ENCODE results near the gene FBLN5. TPM values are rescaled to one million over a fixed set of nuclear protein-coding genes. Genes with fewer than 3 reads are reported as not detected.
"Not testable (repeated sequence)": the region's sequence is repeated elsewhere in the genome, so short reads cannot be mapped to it uniquely, and the experiment has no call there.

Gene FBLN5
- total RNA-seq, 6 experiments from 2014 or later = 6.7 to 36.3 (median 17.8) TPM

DNA sequence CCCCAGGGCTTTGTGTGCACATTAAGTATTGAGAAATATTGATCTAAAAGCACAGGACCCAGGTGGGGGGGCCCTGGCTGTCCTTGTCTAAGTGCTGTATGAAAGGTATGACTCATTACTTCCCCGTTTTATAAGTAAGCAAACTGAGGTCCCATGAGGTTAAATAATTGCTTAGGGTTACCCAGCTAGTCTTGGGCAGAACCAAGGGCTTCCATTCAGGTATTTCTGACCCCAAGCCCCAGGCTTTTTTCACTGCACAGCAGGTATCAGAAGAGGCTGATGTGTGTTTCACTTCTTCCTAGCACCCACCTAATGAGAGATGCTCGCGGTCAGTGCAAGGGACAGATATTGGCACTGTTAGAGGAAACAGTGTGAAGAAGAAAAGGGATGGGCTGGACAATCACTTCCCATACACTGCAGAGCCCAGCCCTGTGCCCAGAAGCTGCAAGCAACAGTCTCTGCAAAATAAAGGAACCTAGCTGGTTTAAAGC is 75.4 kb downstream of the FBLN5 start:
- no peaks in the 10 kb centered on the region for H3K27me3 ChIP-seq
- no peaks in the 10 kb centered on the region for H3K9me3 ChIP-seq
- WGBS (ENCODE audit: insufficient coverage, low coverage, low lambda C conversion rate, missing lambda C conversion rate) = 33% methylated on average over 3 of the region's 3 CpGs
- peak in 1 of 3 donors; percentile 62 for DNase-seq
- ATAC-seq = peak in 3 of 4 donors; percentile 4 to 59 (median 56)
- no peaks in the 10 kb centered on the region for H3K36me3 ChIP-seq
- H3K4me3 ChIP-seq = no peak overlapping the region
- H3K27ac ChIP-seq = peak overlapping the region in 2 of 3 donors; percentile 43 to 47
- intact Hi-C loops (cut with DNase I) = no loop called here
- TF ChIP-seq, protein P1, sequence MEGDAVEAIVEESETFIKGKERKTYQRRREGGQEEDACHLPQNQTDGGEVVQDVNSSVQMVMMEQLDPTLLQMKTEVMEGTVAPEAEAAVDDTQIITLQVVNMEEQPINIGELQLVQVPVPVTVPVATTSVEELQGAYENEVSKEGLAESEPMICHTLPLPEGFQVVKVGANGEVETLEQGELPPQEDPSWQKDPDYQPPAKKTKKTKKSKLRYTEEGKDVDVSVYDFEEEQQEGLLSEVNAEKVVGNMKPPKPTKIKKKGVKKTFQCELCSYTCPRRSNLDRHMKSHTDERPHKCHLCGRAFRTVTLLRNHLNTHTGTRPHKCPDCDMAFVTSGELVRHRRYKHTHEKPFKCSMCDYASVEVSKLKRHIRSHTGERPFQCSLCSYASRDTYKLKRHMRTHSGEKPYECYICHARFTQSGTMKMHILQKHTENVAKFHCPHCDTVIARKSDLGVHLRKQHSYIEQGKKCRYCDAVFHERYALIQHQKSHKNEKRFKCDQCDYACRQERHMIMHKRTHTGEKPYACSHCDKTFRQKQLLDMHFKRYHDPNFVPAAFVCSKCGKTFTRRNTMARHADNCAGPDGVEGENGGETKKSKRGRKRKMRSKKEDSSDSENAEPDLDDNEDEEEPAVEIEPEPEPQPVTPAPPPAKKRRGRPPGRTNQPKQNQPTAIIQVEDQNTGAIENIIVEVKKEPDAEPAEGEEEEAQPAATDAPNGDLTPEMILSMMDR (IDR thresholded peaks at IDR 0.05) = no peak
- no peak for TF ChIP-seq POLR2A (IDR thresholded peaks at IDR 0.05)
- peaks cover 0 to 52% (median 10%) of the 10 kb centered on the region in 4 donors for H3K4me1 ChIP-seq

DNA sequence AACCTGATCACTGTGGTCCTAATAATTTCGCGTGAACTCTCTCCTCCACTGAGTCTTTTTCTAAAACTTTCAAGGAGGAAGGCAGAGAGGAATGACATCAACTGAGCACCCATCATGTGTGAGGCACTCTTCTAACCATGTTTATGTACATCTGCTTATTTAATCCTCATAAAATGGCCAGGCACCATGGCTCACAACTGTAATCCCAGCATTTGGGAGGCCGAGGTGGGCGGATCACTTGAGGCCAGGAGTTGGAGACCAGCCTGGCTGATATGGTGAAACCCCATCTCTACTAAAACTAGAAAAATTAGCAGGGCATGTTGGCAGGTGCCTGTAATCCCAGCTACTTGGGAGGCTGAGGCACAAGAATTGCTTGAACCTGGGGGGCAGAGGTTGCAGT is 76.1 kb downstream of the FBLN5 start:
- DNase-seq; H3K27me3 ChIP-seq; H3K4me3 ChIP-seq; ATAC-seq; H3K36me3 ChIP-seq; intact Hi-C loops (cut with DNase I); H3K9me3 ChIP-seq: not testable (repeated sequence)
- WGBS (ENCODE audit: insufficient coverage, low coverage, low lambda C conversion rate, missing lambda C conversion rate) = 86% methylated on average over 4 of the region's 4 CpGs
- H3K27ac ChIP-seq = peak overlapping the region in 1 of 3 donors; percentile 43
- H3K4me1 ChIP-seq = peaks cover 0 to 52% (median 10%) of the 10 kb centered on the region in 4 donors

DNA sequence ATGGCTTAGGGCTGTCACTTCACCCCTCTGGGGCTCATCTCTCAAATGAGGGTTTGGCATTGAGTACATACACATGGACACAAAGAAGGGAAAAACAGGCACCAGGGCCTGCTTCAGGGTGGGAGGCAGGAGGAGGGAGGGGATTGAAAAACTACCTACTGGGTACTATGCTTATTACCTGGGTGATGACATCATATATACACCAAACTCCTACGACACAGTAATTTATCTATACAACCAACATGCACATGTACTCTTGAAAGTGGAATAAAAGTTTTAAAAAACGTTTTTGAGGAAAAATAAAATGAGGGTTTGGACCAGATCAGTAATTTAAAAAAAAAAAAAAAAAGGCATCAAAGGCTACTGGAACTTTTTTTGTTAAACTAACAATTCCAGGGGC is 76.6 kb downstream of the FBLN5 start:
- Histone ChIP-seq H3K27ac (no peak overlapping the region), H3K4me3 (no peak overlapping the region), H3K36me3 (no peaks in the 10 kb centered on the region), H3K27me3 (no peaks in the 10 kb centered on the region), H3K4me1 (peaks cover 0 to 48% (median 10%) of the 10 kb centered on the region in 4 donors), H3K9me3 (no peaks in the 10 kb centered on the region)
- ATAC-seq (no peak), DNase-seq (no peak)
- TF ChIP-seq, protein P1 (IDR thresholded peaks at IDR 0.05) = no peak
- no peak for TF ChIP-seq POLR2A (IDR thresholded peaks at IDR 0.05)
- 43% methylated on average over 2 of the region's 2 CpGs for WGBS (ENCODE audit: insufficient coverage, low coverage, low lambda C conversion rate, missing lambda C conversion rate)
- intact Hi-C loops (cut with DNase I) = no loop called here

DNA sequence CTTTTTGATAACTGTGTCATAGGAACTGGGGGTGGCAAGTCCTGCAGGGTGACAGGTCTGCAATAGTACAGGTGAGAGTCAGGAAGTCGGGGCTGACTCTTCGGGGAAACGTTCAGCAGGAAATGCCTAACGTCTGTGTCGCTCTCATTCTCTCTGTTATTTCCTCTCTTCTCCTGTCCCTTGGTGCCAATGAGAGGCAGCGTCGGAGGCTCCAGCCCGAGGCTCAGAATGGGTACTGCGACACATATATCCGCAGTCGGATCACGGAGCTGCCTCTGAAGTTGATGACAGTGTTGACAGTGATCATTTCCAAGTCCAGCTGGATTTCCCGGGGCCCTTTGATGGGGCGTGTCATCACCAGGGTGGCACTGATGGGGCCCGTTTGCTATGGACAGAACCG is 77.5 kb downstream of the FBLN5 start:
- no peak for ATAC-seq
- H3K4me1 ChIP-seq = peaks cover 0 to 39% (median 10%) of the 10 kb centered on the region in 4 donors

DNA sequence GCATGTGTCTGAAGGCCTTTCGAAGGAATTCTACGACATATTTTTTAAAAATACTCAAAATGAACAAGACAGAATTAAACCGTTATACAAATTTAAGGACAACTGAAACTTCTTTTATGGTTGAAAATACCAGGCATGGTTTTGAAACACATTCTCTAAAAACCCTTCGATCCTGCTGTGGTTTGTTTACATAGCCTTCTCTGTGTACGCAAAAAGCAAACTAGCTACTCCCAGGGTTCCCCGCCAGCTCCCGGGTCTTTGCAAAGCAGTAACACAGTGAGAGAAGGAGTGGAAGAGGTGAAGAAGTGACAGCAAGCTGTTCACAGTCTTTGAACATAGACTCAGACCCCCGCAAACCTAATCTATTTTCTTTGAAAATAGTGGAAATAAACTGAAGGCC is 77.9 kb downstream of the FBLN5 start:
- H3K4me1 ChIP-seq = peaks cover 0 to 36% (median 10%) of the 10 kb centered on the region in 4 donors
- no peaks in the 10 kb centered on the region for H3K36me3 ChIP-seq
- TF ChIP-seq POLR2A (IDR thresholded peaks at IDR 0.05) = no peak
- TF ChIP-seq, protein P1 (IDR thresholded peaks at IDR 0.05) = no peak
- intact Hi-C loops (cut with DNase I) = no loop called here
- ATAC-seq = peak; percentile 24 to 75 (median 68)
- no peak for DNase-seq
- peak overlapping the region; percentile 19 to 38 (median 29) for H3K27ac ChIP-seq
- no peak overlapping the region for H3K4me3 ChIP-seq
- 33% methylated on average over 8 of the region's 8 CpGs for WGBS (ENCODE audit: insufficient coverage, low coverage, low lambda C conversion rate, missing lambda C conversion rate)
- no peaks in the 10 kb centered on the region for H3K9me3 ChIP-seq
- H3K27me3 ChIP-seq = no peaks in the 10 kb centered on the region

More for the DNA sequence above, 77.5 kb downstream of the FBLN5 start:
- TF ChIP-seq, protein P1 (IDR thresholded peaks at IDR 0.05) = no peak
- no peak for TF ChIP-seq POLR2A (IDR thresholded peaks at IDR 0.05)
- WGBS (ENCODE audit: insufficient coverage, low coverage, low lambda C conversion rate, missing lambda C conversion rate) = 51% methylated on average over 11 of the region's 16 CpGs
- intact Hi-C loops (cut with DNase I) = no loop called here
- Histone ChIP-seq H3K36me3 (no peaks in the 10 kb centered on the region), H3K27ac (peak overlapping the region; percentile 19 to 38 (median 29)), H3K4me3 (no peak overlapping the region), H3K27me3 (no peaks in the 10 kb centered on the region), H3K9me3 (no peaks in the 10 kb centered on the region)
- no peak for DNase-seq

All from right lobe of liver (tissue), 6 donors.